Measurements from ENCODE around the gene ZBTB39. TPM values are rescaled to one million over a fixed set of nuclear protein-coding genes. Genes with fewer than 3 reads are reported as not detected.
"Not testable (repeated sequence)": the region's sequence is repeated elsewhere in the genome, so short reads cannot be mapped to it uniquely, and the experiment has no call there.

Gene ZBTB39
- polyA plus RNA-seq, 1 donor, result 4.6 TPM

- no peak for DNase-seq
Measured at GRCh38 chr12:56978397-56979138, 27.8 kb downstream of the ZBTB39 start.

DNA sequence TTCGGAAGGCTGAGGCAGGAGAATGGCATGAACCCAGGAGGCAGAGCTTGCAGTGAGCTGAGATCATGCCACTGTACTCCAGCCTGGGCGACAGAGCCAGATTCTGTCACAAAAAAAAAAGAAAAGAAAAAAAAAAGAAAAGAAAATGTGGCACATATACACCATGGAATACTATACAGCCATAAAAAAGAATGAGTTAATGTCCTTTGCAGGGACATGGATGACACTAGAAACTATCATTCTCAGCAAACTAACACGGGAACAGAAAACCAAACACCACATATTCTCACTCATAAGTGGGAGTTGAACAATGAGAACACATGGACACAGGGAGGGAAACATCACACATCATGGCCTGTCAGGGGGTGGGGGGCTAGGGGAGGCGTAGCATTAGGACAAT lies 29.0 kb downstream of the ZBTB39 start:
- not testable (repeated sequence) for DNase-seq

DNA sequence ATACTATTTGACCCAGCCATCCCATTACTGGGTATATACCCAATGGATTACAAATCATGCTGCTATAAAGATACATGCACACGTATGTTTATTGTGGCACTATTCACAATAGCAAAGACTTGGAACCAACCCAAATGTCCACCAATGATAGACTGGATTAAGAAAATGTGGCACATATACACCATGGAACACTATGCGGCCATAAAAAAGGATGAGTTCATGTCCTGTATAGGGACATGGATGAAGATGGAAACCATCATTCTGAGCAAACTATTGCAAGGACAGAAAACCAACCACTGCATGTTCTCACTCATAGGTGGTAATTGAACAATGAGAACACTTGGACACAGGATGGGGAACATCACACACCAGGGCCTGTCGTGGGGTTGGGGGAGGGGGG lies 32.1 kb downstream of the ZBTB39 start:
- DNase-seq, result not testable (repeated sequence)

DNA sequence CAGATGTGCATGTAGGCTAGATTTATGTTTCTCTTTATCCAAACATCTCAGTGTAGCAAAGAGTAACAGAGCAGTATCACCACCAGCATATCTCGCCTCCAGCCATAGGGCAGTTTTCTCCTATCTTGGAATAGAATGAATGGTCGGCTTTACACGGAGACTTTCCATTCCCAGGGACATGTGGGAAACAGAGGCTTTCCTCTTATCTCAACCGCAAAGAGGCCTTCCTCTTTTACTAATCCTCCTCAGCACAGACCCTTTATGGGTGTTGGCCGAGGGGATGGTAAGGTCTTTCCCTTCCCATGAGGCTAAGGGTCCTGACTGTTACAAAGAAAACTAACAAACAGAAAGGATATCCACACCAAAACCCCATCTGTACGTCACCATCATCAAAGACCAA lies 37.4 kb downstream of the ZBTB39 start:
- not testable (repeated sequence) for DNase-seq

- not testable (repeated sequence) for DNase-seq
Measured at GRCh38 chr12:56965997-56966642, 40.2 kb downstream of the ZBTB39 start.

GRCh38 chr12:56965124-56965523 lies 41.2 kb downstream of the ZBTB39 start:
- DNase-seq, result not testable (repeated sequence)

DNA sequence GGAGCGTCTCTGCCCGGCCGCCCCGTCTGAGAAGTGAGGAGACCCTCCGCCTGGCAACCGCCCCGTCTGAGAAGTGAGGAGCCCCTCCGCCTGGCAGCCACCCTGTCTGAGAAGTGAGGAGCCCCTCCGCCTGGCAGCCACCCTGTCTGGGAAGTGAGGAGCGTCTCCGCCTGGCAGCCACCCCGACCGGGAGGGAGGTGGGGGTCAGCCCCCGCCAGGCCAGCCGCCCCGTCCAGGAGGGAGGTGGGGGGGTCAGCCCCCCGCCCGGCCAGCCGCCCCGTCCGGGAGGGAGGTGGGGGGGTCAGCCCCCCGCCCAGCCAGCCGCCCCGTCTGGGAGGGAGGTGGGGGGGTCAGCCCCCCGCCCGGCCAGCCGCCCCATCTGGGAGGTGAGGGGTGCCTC lies 42.8 kb downstream of the ZBTB39 start:
- not testable (repeated sequence) for DNase-seq

GRCh38 chr12:56962247-56962646 lies 44.1 kb downstream of the ZBTB39 start:
- DNase-seq, result not testable (repeated sequence)

- no peak for DNase-seq
Measured at GRCh38 chr12:56958422-56958821, 47.9 kb downstream of the ZBTB39 start.

GRCh38 chr12:56957229-56958052 lies 48.9 kb downstream of the ZBTB39 start, which contains the start of gene RDH16:
TSS of gene RDH16 (minus strand) at chr12:56957608. CDS start at chr12:56957462, 146 bp downstream.
- DNase-seq, result no peak

- no peak for DNase-seq
Measured at GRCh38 chr12:56955631-56956256, 50.6 kb downstream of the ZBTB39 start.

- DNase-seq, result no peak
Measured at GRCh38 chr12:56954958-56955355, 51.4 kb downstream of the ZBTB39 start.

DNA sequence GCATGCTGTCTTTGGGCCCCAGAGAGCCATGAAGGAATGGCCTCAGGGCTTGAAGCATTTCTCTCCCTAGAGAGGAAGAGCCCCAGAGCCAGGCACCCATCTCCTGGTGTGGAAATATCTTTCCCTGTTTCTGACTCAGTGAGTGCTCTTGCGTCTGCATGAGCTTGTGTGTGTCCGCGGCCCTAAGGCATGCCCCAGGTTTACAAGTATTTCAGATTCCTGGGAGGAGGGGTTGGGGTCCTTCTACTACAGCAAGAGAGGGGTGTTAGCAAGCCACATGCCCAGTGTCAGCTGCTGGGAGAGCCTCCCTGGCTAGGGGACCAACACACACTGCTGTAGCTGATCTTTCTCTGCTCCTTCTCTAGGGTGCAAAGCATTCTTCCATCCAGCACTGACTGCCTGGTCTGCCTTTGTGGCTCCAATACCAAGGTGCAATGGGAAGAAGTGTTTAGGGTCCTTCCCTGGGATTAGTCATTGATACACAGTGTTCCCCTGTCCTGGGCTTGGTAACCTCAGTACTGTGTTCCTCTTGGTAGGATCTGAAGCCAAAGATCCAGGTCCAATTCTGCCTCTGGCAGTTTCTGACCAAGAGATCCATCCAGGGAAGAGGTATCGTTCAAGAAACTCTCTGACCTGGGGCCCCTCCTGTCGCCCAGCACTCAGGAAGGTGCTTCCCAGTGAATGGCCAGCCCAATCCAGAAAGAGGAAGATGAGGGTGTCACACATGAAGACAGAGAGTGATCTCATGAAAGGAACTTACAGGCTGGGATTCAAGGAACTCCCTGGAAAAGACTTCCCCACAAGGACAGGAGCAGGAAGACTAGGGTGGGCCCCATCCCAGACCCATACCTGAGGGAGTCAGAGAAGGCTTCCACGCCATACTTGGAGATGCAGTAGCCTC lies 52.0 kb downstream of the ZBTB39 start:
- DNase-seq, result no peak

- DNase-seq, result no peak
Measured at GRCh38 chr12:56953314-56953713, 53.0 kb downstream of the ZBTB39 start.

DNA sequence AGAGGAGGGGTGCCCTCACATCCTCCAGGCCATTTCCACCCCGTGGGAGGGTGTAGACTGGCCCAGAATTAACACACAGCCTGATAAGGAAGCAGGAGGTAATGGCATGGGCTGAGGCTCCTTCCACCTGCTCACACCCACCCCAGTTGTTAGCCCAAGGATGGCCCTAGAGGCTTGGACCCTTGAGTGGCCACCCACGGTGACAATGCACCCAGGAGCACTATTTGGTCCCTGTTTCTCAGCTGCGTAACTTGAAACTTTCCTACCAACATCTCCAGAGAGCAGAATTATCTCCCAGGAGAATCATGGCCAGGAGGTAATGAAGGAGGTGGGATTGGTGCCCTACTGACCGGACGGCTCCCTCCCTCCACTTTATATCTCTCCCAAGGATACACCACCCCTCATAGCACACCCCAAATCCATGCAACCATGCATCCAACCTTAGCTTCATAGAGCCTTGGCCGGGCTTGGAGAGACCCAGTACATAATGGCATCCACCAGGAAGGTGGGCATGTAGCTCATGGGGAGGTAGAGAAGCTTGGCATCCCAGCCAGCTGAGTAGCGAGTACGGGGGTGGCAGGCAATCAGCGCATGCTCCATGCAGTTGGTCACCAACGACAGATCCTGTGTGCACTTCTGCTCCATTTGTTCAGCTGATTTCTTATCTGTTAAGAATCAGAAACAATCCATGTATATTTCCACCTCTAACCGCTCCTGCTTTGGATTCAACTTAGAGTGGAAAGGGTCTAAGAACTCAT lies 54.6 kb downstream of the ZBTB39 start:
- DNase-seq, result no peak

GRCh38 chr12:56948881-56949280 lies 57.5 kb downstream of the ZBTB39 start:
- no peak for DNase-seq
